ENCODE measurements around the gene CDH23. TPM values are rescaled to one million over a fixed set of nuclear protein-coding genes. Genes with fewer than 3 reads are reported as not detected.

The CDH23 gene
- total RNA-seq, 1 experiment from 2014 or later = 2.1 TPM

DNA sequence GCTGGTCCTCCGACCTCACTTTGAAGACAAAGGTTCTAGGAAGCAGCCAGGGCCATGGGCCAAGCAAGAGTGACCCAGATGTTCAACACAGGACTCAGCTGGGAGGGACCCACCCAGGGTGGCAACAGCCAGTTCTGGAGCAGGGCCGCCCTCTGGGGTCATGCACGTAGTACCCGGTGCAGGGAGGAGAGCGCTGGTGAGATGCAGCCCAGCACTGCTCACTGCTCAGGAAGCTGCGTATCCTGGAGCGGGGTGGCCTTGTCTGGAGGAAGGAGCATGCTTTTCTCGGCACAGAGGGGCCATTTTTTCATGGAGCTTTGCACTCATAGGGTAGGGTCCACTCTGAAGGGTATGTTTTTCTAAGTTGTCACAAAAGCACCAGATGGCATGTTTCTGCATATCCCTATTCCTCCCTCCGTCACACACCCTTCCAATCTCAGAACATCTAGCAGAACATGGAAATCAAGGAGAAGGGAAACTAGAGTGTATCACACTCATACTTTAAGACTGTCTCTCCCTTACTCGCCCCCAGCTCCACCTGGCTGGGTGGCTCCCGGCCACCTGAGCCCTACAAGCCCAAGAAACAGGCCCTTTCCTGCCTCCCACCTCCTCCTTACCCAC is 132.6 kb downstream of the CDH23 start:
- Histone ChIP-seq H3K79me2 (ENCODE audit: low read length) (no peaks in the 10 kb centered on the region), H3K4me2 (ENCODE audit: low read depth, low read length, poor library complexity, severe bottlenecking) (no peak overlapping the region), H3K4me3 (ENCODE audit: low read length) (no peak overlapping the region), H3K27ac (ENCODE audit: low read length) (no peak overlapping the region), H3K9me3 (ENCODE audit: low read length) (no peaks in the 10 kb centered on the region), H3K36me3 (ENCODE audit: insufficient read depth, low read length) (no peaks in the 10 kb centered on the region), H3K4me1 (ENCODE audit: low read length) (no peaks in the 10 kb centered on the region), H4K20me1 (ENCODE audit: insufficient read depth, low read depth, low read length) (no peaks in the 10 kb centered on the region), H2AFZ (ENCODE audit: low read length) (no peak overlapping the region), H3K9ac (ENCODE audit: low read length) (no peak overlapping the region), H3K9me2 (replicated peaks; ENCODE audit: insufficient read depth, low read length) (no peaks in the 10 kb centered on the region), H3K27me3 (ENCODE audit: low read length) (no peaks in the 10 kb centered on the region)
- DNase-seq = no peak

DNA sequence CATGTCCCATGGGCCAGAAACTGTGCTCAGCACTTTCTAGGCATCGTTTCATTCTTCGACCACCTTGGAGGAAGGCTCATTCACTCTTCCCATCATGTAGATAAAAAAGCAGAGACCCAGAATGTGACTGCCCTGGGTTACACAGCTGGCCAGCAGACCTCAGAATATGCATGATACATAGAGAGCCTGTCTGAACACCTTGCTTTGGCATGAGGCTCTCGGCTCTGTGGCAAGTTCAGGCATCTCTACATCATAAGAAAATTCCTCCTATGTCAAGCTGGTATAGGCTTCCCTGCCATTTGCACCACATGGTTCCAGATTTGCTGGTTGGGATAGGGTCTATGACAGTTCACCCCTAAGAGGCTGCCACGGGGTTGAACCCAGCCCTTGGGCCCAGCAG is 134.1 kb downstream of the CDH23 start:
- H3K27me3 ChIP-seq (ENCODE audit: low read length) = no peaks in the 10 kb centered on the region
- H3K79me2 ChIP-seq (ENCODE audit: low read length) = no peaks in the 10 kb centered on the region
- no peak overlapping the region for H3K4me3 ChIP-seq (ENCODE audit: low read length)

DNA sequence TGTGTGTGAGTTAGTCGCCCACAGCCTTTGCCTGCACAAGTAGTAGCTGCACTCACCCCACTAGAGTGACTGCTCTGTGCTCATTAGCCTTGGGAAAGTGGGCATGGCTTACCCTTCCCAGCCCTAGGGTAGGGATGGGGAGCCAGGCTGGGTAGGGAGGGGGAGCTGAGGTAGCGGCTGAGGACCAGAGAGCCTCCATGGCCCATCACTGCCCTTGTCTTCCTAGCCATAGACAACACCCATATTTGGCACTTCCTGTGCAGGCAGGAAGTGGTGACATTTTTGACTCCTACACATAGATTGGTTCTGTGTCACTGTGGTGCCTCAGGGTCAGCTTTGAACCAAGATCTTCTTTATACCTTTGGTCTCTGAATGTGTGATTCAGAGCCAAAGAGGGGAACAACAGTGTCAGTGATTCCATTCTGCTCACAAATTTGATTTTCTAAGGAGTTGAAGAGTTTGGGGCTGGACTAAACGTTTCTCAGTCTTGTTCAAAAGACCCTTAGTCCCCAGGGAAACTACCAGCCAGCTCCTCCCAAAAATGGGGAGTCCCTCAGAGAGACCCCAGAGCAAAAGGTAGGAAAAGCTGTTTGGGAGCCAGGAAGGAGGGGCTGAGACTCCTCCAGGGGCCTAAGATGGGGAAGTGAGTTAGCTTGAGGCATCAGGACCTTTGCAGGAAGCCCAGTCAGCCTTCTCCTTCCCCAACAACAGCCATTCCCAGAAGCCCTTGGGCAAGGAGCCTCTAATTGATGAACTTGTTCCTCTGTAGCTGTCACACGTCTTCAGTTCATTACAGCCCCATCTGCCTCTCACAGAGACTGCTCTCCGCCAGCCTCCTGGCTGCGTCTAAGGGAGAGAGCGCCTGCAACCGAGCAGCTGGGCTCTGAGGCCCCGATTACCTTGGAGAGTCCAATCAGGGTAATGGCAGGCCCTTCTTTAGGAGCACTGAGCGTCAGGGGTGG is 135.0 kb downstream of the CDH23 start:
- Histone ChIP-seq H3K36me3 (ENCODE audit: insufficient read depth, low read length) (no peaks in the 10 kb centered on the region), H3K27ac (ENCODE audit: low read length) (no peak overlapping the region), H3K27me3 (ENCODE audit: low read length) (no peaks in the 10 kb centered on the region), H3K9me2 (replicated peaks; ENCODE audit: insufficient read depth, low read length) (no peaks in the 10 kb centered on the region), H3K9me3 (ENCODE audit: low read length) (no peaks in the 10 kb centered on the region), H2AFZ (ENCODE audit: low read length) (no peak overlapping the region), H3K79me2 (ENCODE audit: low read length) (no peaks in the 10 kb centered on the region), H3K4me3 (ENCODE audit: low read length) (no peak overlapping the region), H3K4me2 (ENCODE audit: low read depth, low read length, poor library complexity, severe bottlenecking) (no peak overlapping the region), H4K20me1 (ENCODE audit: insufficient read depth, low read depth, low read length) (no peaks in the 10 kb centered on the region), H3K9ac (ENCODE audit: low read length) (no peak overlapping the region), H3K4me1 (ENCODE audit: low read length) (no peaks in the 10 kb centered on the region)
- no peak for DNase-seq

More for the DNA sequence above, 134.1 kb downstream of the CDH23 start:
- H3K27ac ChIP-seq (ENCODE audit: low read length) = no peak overlapping the region
- no peaks in the 10 kb centered on the region for H3K9me2 ChIP-seq (replicated peaks; ENCODE audit: insufficient read depth, low read length)
- no peaks in the 10 kb centered on the region for H3K4me1 ChIP-seq (ENCODE audit: low read length)
- no peaks in the 10 kb centered on the region for H4K20me1 ChIP-seq (ENCODE audit: insufficient read depth, low read depth, low read length)
- no peak overlapping the region for H2AFZ ChIP-seq (ENCODE audit: low read length)
- no peak overlapping the region for H3K4me2 ChIP-seq (ENCODE audit: low read depth, low read length, poor library complexity, severe bottlenecking)
- no peak overlapping the region for H3K9ac ChIP-seq (ENCODE audit: low read length)
- no peaks in the 10 kb centered on the region for H3K9me3 ChIP-seq (ENCODE audit: low read length)
- no peak for DNase-seq
- no peaks in the 10 kb centered on the region for H3K36me3 ChIP-seq (ENCODE audit: insufficient read depth, low read length)

DNA sequence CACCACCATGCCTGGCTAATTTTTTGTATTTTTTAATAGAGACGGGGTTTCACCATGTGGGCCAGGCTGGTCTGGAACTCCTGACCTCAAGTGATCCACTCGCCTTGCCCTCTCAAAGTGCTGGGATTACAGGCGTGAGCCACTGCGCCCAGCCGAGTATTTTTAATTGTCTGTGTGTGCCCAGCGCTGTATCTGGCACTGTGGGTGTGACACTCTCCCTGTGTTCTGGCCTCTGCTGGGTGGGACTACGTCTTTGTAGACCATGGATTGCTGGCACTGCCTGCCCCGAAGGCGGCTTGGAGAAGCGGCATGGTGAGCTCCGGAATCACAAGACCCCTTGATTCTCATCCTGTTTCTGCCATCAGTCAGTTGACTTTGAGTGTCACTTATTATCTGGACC is 136.2 kb downstream of the CDH23 start:
- no peak overlapping the region for H3K9ac ChIP-seq (ENCODE audit: low read length)
- no peaks in the 10 kb centered on the region for H3K27me3 ChIP-seq (ENCODE audit: low read length)
- H3K9me3 ChIP-seq (ENCODE audit: low read length) = no peaks in the 10 kb centered on the region
- no peak overlapping the region for H3K4me2 ChIP-seq (ENCODE audit: low read depth, low read length, poor library complexity, severe bottlenecking)
- H2AFZ ChIP-seq (ENCODE audit: low read length) = no peak overlapping the region
- DNase-seq = no peak
- no peak overlapping the region for H3K27ac ChIP-seq (ENCODE audit: low read length)
- no peaks in the 10 kb centered on the region for H3K9me2 ChIP-seq (replicated peaks; ENCODE audit: insufficient read depth, low read length)
- no peaks in the 10 kb centered on the region for H4K20me1 ChIP-seq (ENCODE audit: insufficient read depth, low read depth, low read length)
- no peaks in the 10 kb centered on the region for H3K36me3 ChIP-seq (ENCODE audit: insufficient read depth, low read length)
- no peak overlapping the region for H3K4me3 ChIP-seq (ENCODE audit: low read length)
- H3K4me1 ChIP-seq (ENCODE audit: low read length) = no peaks in the 10 kb centered on the region
- H3K79me2 ChIP-seq (ENCODE audit: low read length) = no peaks in the 10 kb centered on the region

DNA sequence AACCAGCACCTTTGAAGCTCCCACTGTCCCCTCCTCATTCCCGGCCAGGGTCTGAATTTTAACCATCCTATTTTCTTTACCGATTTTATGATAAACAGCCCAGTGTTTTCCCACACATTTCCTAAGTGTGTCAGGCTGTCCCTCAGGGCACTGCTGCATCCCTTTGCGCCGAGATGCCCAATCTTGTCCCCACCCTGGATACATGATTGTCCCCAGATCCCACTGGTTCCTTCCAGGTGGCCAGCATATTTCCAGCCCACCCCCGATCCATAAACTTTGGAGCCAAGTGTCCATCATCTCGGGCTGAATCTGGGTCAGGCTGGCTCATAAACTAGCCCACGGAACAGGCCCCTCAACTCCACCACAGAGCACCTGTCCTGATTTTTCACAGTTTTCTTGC is 137.2 kb downstream of the CDH23 start:
- Histone ChIP-seq H3K36me3 (ENCODE audit: insufficient read depth, low read length) (no peaks in the 10 kb centered on the region), H3K27ac (ENCODE audit: low read length) (no peak overlapping the region), H3K9me3 (ENCODE audit: low read length) (no peaks in the 10 kb centered on the region), H3K4me2 (ENCODE audit: low read depth, low read length, poor library complexity, severe bottlenecking) (no peak overlapping the region), H4K20me1 (ENCODE audit: insufficient read depth, low read depth, low read length) (no peaks in the 10 kb centered on the region), H3K4me3 (ENCODE audit: low read length) (no peak overlapping the region), H3K9me2 (replicated peaks; ENCODE audit: insufficient read depth, low read length) (no peaks in the 10 kb centered on the region), H2AFZ (ENCODE audit: low read length) (no peak overlapping the region), H3K27me3 (ENCODE audit: low read length) (no peaks in the 10 kb centered on the region), H3K9ac (ENCODE audit: low read length) (no peak overlapping the region), H3K79me2 (ENCODE audit: low read length) (no peaks in the 10 kb centered on the region), H3K4me1 (ENCODE audit: low read length) (no peaks in the 10 kb centered on the region)
- no peak for DNase-seq

DNA sequence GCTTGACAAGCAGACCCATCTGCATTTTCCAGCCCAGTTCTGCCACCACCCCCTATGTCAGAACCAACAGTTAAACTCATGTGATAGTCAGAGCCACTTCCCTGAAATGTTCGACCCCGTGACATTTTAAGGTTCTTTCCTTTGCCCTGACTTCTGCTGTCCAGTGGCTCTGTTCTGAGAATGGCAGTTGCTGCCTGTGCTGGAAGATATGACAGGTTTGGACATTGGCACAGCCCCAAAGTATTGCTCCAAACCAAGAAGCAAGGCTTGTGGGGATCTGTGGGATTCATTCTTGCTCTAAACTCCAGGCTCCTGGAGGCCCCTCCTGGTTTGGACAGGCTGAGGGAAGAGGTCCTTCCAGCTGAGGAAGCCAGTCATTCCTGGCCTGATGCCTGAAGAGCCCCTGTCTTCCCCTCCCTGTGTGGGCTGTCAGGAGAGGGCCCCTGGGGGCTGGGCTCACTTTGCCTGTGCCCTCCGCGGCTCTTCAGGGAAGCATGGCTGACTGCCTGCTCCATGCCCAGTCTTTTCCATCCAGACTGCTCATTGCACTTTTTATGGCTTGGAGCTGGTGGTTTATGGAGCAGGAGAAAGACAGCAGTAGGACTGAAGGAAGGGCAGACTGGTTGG is 138.0 kb downstream of the CDH23 start:
- Histone ChIP-seq H3K4me3 (ENCODE audit: low read length) (no peak overlapping the region), H3K36me3 (ENCODE audit: insufficient read depth, low read length) (no peaks in the 10 kb centered on the region), H3K27me3 (ENCODE audit: low read length) (no peaks in the 10 kb centered on the region), H3K9ac (ENCODE audit: low read length) (no peak overlapping the region), H3K79me2 (ENCODE audit: low read length) (no peaks in the 10 kb centered on the region), H3K27ac (ENCODE audit: low read length) (no peak overlapping the region), H3K9me2 (replicated peaks; ENCODE audit: insufficient read depth, low read length) (no peaks in the 10 kb centered on the region), H3K9me3 (ENCODE audit: low read length) (no peaks in the 10 kb centered on the region), H4K20me1 (ENCODE audit: insufficient read depth, low read depth, low read length) (no peaks in the 10 kb centered on the region), H3K4me2 (ENCODE audit: low read depth, low read length, poor library complexity, severe bottlenecking) (no peak overlapping the region), H2AFZ (ENCODE audit: low read length) (no peak overlapping the region), H3K4me1 (ENCODE audit: low read length) (no peaks in the 10 kb centered on the region)
- DNase-seq = no peak

DNA sequence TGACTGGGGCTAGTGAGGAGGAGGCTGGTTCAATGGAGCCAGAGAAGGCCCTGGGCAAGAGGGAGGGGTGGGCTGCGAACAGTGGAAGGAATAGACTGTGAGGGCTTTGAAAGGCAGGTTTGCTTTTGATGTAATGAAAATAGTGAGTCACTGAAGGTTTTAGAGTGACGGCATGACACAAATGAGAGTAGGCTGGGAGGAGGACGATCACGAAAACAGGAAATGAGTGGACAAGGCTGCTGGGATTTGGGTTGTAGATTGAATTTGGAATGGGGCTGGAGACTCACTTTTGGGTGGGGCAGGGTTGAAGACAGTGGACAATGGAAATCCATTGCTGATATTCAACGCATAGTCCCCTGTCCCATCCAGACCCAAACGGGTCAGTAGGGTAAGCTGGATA is 139.6 kb downstream of the CDH23 start:
- DNase-seq = no peak
- no peaks in the 10 kb centered on the region for H3K4me1 ChIP-seq (ENCODE audit: low read length)
- no peak overlapping the region for H3K4me3 ChIP-seq (ENCODE audit: low read length)
- H2AFZ ChIP-seq (ENCODE audit: low read length) = no peak overlapping the region
- H3K79me2 ChIP-seq (ENCODE audit: low read length) = no peaks in the 10 kb centered on the region
- H3K36me3 ChIP-seq (ENCODE audit: insufficient read depth, low read length) = no peaks in the 10 kb centered on the region
- H3K9me2 ChIP-seq (replicated peaks; ENCODE audit: insufficient read depth, low read length) = no peaks in the 10 kb centered on the region
- no peaks in the 10 kb centered on the region for H3K27me3 ChIP-seq (ENCODE audit: low read length)
- H3K9me3 ChIP-seq (ENCODE audit: low read length) = no peaks in the 10 kb centered on the region
- no peak overlapping the region for H3K4me2 ChIP-seq (ENCODE audit: low read depth, low read length, poor library complexity, severe bottlenecking)
- no peaks in the 10 kb centered on the region for H4K20me1 ChIP-seq (ENCODE audit: insufficient read depth, low read depth, low read length)
- H3K9ac ChIP-seq (ENCODE audit: low read length) = no peak overlapping the region
- no peak overlapping the region for H3K27ac ChIP-seq (ENCODE audit: low read length)

DNA sequence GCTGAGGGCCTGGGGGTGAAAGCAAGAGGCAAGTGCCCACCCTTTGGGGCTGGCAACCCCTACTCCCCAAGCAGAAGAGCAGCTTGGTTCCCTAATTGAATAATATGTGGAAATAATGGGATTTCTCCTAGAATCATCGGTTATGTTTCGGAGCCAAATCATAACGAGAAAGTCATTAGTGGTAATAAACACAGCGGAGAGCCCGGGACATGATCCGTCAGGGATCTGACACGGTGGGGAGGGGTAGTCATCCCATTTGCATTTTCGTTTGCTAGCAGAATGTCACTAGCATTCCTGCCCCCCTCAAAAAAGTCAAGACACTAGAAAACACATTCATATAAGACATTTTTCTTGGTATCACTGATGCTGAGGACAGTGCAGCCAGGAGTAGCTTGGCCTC is 140.4 kb downstream of the CDH23 start:
- no peak for DNase-seq
- Histone ChIP-seq H3K27ac (ENCODE audit: low read length) (no peak overlapping the region), H4K20me1 (ENCODE audit: insufficient read depth, low read depth, low read length) (no peaks in the 10 kb centered on the region), H2AFZ (ENCODE audit: low read length) (no peak overlapping the region), H3K9me3 (ENCODE audit: low read length) (no peaks in the 10 kb centered on the region), H3K9ac (ENCODE audit: low read length) (no peak overlapping the region), H3K9me2 (replicated peaks; ENCODE audit: insufficient read depth, low read length) (no peaks in the 10 kb centered on the region), H3K36me3 (ENCODE audit: insufficient read depth, low read length) (no peaks in the 10 kb centered on the region), H3K4me3 (ENCODE audit: low read length) (no peak overlapping the region), H3K27me3 (ENCODE audit: low read length) (no peaks in the 10 kb centered on the region), H3K4me2 (ENCODE audit: low read depth, low read length, poor library complexity, severe bottlenecking) (no peak overlapping the region), H3K4me1 (ENCODE audit: low read length) (no peaks in the 10 kb centered on the region), H3K79me2 (ENCODE audit: low read length) (no peaks in the 10 kb centered on the region)

All from Karpas-422 (cell line).